SK-N-MC (cell line): Measurements from ENCODE around the gene GDF11.

ENCODE experiments used
- EZH2 ChIP-seq: fragments of 200-600 bp; sonication (generic); IDR thresholded peaks from one replicate; pipeline ENCODE4 v1.6.1; 2017; ENCODE audit warnings: antibody characterized with exemption
- POLR2AphosphoS5 ChIP-seq: IDR thresholded peaks from 2 replicates; pipeline ENCODE4 v1.6.1; 2012; ENCODE audit warnings: mild to moderate bottlenecking, low read depth, low read length, borderline replicate concordance

- no peak for TF ChIP-seq POLR2AphosphoS5
- TF ChIP-seq EZH2 = no peak
These were observed 44.0 kb upstream of the GDF11 start for GRCh38 chr12:55698965-55699364.
